ENCODE measurements around the gene NLRP3.

- TF ChIP-seq CTCF (conservative IDR thresholded peaks at IDR 0.05) = no peak
- no peak for TF ChIP-seq EZH2 (IDR thresholded peaks at IDR 0.05; ENCODE audit: low read depth)
These were observed 37.5 kb upstream of the NLRP3 start for GRCh38 chr1:247378334-247379073.
